Uterus (tissue), 2 donors: ENCODE data around the gene NKAIN2.

Experiments
- POLR2A ChIP-seq, 2 donors: fragments of 450-650 bp; IDR thresholded peaks; one replicate each; pipeline ENCODE4 v1.6.1; 2016; ENCODE audit warnings: antibody characterized with exemption in 2 of 2, mild to moderate bottlenecking in 1 of 2, moderate library complexity in 1 of 2
- TF ChIP-seq, protein P1 (sequence below), 4 experiments: fragments of 200-600 bp in 2 of 4; fragments of 450-650 bp in 2 of 4; sonication (generic) in 2 of 4; IDR thresholded peaks; one replicate each; pipeline ENCODE4 v1.5.1; 2016 to 2019; ENCODE audit warnings: antibody characterized with exemption in 4 of 4, mild to moderate bottlenecking in 2 of 4, moderate library complexity in 1 of 4

DNA sequence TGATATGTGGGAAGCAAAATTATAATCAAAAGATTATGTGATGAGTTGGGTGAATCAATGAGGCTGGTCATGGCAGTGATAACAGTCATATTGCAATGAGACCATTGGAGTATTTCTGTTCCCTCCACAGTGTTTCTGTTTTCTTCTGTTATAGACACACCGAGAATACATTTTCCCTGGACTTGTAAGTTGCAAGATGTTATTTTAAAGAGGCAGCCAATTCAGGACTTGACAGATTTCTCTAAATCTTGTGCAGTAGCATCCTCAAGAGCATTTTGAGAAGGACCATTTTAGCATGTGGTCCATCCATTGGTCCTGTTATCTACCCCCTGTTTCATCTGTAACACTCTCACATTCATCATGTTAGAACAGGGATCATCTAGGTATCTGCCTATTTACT is 55.6 kb downstream of the NKAIN2 start:
- no peak for TF ChIP-seq POLR2A (IDR thresholded peaks at IDR 0.05)
- TF ChIP-seq, protein P1, sequence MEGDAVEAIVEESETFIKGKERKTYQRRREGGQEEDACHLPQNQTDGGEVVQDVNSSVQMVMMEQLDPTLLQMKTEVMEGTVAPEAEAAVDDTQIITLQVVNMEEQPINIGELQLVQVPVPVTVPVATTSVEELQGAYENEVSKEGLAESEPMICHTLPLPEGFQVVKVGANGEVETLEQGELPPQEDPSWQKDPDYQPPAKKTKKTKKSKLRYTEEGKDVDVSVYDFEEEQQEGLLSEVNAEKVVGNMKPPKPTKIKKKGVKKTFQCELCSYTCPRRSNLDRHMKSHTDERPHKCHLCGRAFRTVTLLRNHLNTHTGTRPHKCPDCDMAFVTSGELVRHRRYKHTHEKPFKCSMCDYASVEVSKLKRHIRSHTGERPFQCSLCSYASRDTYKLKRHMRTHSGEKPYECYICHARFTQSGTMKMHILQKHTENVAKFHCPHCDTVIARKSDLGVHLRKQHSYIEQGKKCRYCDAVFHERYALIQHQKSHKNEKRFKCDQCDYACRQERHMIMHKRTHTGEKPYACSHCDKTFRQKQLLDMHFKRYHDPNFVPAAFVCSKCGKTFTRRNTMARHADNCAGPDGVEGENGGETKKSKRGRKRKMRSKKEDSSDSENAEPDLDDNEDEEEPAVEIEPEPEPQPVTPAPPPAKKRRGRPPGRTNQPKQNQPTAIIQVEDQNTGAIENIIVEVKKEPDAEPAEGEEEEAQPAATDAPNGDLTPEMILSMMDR (IDR thresholded peaks at IDR 0.05), result no peak
